H9 (cell line): ENCODE measurements around the gene FEM1C. TPM values are rescaled to one million over a fixed set of nuclear protein-coding genes. Genes with fewer than 3 reads are reported as not detected.

Experiments used
- DNase-seq: peaks from one replicate; pipeline ENCODE4 v3.0.0-alpha.2; 2017
- H2AFZ ChIP-seq: one replicate; pipeline ENCODE4 v1.6.1; 2013; ENCODE audit warnings: mild to moderate bottlenecking, low read length, control low read depth, moderate library complexity
- H2AK5ac ChIP-seq: 2 replicates; pipeline ENCODE4 v1.6.1; 2013; ENCODE audit warnings: low read length, control low read depth, mixed read lengths; ENCODE audit not compliant: insufficient read length
- H2BK120ac ChIP-seq: one replicate; pipeline ENCODE4 v1.6.1; 2013; ENCODE audit warnings: low read depth, mild to moderate bottlenecking, low read length, control low read depth, inconsistent platforms; ENCODE audit not compliant: poor library complexity, severe bottlenecking
- H2BK12ac ChIP-seq: 2 replicates; pipeline ENCODE4 v1.6.1; 2013; ENCODE audit warnings: low read length, control low read depth, mixed read lengths, low read depth; ENCODE audit not compliant: insufficient read length
- H2BK15ac ChIP-seq: 2 replicates; pipeline ENCODE4 v1.6.1; 2013; ENCODE audit warnings: low read depth, low read length, control low read depth
- H2BK20ac ChIP-seq: one replicate; pipeline ENCODE4 v1.6.1; 2013; ENCODE audit warnings: low read depth, mild to moderate bottlenecking, low read length, control low read depth, inconsistent platforms; ENCODE audit not compliant: poor library complexity, severe bottlenecking
- H2BK5ac ChIP-seq: 2 replicates; pipeline ENCODE4 v1.6.1; 2013; ENCODE audit warnings: low read length, control low read depth, mixed read lengths; ENCODE audit not compliant: insufficient read length
- H3K14ac ChIP-seq: 2 replicates; pipeline ENCODE4 v1.6.1; 2013; ENCODE audit warnings: low read length, control low read depth; ENCODE audit not compliant: insufficient read depth
- H3K18ac ChIP-seq: 2 replicates; pipeline ENCODE4 v1.6.1; 2013; ENCODE audit warnings: low read depth, mild to moderate bottlenecking, mixed read lengths, low read length, control low read depth; ENCODE audit not compliant: insufficient read length
- H3K23ac ChIP-seq: 2 replicates; pipeline ENCODE4 v1.6.1; 2013; ENCODE audit warnings: low read length, control low read depth, mixed read lengths, low read depth; ENCODE audit not compliant: insufficient read length
- H3K23me2 ChIP-seq: 2 replicates; pipeline ENCODE4 v1.6.1; 2013; ENCODE audit warnings: low read depth, mild to moderate bottlenecking, mixed read lengths, low read length, control low read depth; ENCODE audit not compliant: insufficient read length, poor library complexity, severe bottlenecking
- H3K27ac ChIP-seq: 2 replicates; pipeline ENCODE4 v1.5.1; 2013; ENCODE audit warnings: low read length, control low read depth, mixed read lengths, low read depth; ENCODE audit not compliant: insufficient read length
- H3K27me3 ChIP-seq: 2 replicates; pipeline ENCODE4 v1.6.1; 2013; ENCODE audit warnings: low read length, control low read depth, inconsistent platforms; ENCODE audit not compliant: insufficient read depth
- H3K4ac ChIP-seq: 2 replicates; pipeline ENCODE4 v1.6.1; 2013; ENCODE audit warnings: low read depth, mild to moderate bottlenecking, control low read depth, inconsistent platforms, low read length, moderate library complexity
- H3K4me1 ChIP-seq: 2 replicates; pipeline ENCODE4 v1.6.1; 2013; ENCODE audit warnings: low read length, control low read depth, inconsistent platforms; ENCODE audit not compliant: insufficient read depth
- H3K4me2 ChIP-seq: 2 replicates; pipeline ENCODE4 v1.6.1; 2013; ENCODE audit warnings: low read length, control low read depth, mixed read lengths; ENCODE audit not compliant: insufficient read length, insufficient read depth
- H3K56ac ChIP-seq: 2 replicates; pipeline ENCODE4 v1.6.1; 2013; ENCODE audit warnings: low read depth, mild to moderate bottlenecking, mixed read lengths, low read length, control low read depth; ENCODE audit not compliant: insufficient read length
- H3K79me1 ChIP-seq: 2 replicates; pipeline ENCODE4 v1.6.1; 2013; ENCODE audit warnings: low read depth, mild to moderate bottlenecking, moderate library complexity, low read length, control low read depth, inconsistent platforms; ENCODE audit not compliant: insufficient read depth, poor library complexity, severe bottlenecking
- H3K79me2 ChIP-seq: 2 replicates; pipeline ENCODE4 v1.6.1; 2013; ENCODE audit warnings: low read length, control low read depth, inconsistent platforms; ENCODE audit not compliant: insufficient read depth
- H3K9ac ChIP-seq: 2 replicates; pipeline ENCODE4 v1.6.1; 2013; ENCODE audit warnings: low read length, control low read depth, mixed read lengths; ENCODE audit not compliant: insufficient read length; ENCODE audit errors: extremely low read depth
- H3K9me3 ChIP-seq: one replicate; pipeline ENCODE4 v1.6.1; 2013; ENCODE audit warnings: low read depth, low read length, inconsistent platforms; ENCODE audit not compliant: control insufficient read depth
- H3T11ph ChIP-seq: one replicate; pipeline ENCODE4 v1.6.1; 2013; ENCODE audit warnings: mild to moderate bottlenecking, low read length, control low read depth, inconsistent platforms
- H4K20me1 ChIP-seq: one replicate; pipeline ENCODE4 v1.6.1; 2013; ENCODE audit not compliant: control insufficient read depth, insufficient read length, insufficient read depth
- H4K5ac ChIP-seq: 2 replicates; pipeline ENCODE4 v1.6.1; 2013; ENCODE audit warnings: low read depth, mild to moderate bottlenecking, mixed read lengths, low read length, control low read depth; ENCODE audit not compliant: insufficient read length
- H4K8ac ChIP-seq: replicated peaks from 2 replicates; pipeline ENCODE4 v1.6.1; 2013; ENCODE audit warnings: low read length, control low read depth, mixed read lengths, low read depth; ENCODE audit not compliant: insufficient read length
- H4K91ac ChIP-seq: 2 replicates; pipeline ENCODE4 v1.6.1; 2013; ENCODE audit warnings: low read depth, mild to moderate bottlenecking, moderate library complexity, mixed read lengths, low read length, control low read depth; ENCODE audit not compliant: insufficient read length
- H3K27ac Mint-ChIP-seq, 3 experiments: 2 replicates in 2 of 3; 3 replicates in 1 of 3; pipeline ENCODE4 v1.8.0; 2020 to 2021; ENCODE audit warnings: mixed read lengths in 3 of 3, mild to moderate bottlenecking in 1 of 3, moderate library complexity in 1 of 3
- H3K27me3 Mint-ChIP-seq: 2 replicates; pipeline ENCODE4 v1.8.0; 2021; ENCODE audit warnings: low read depth, mild to moderate bottlenecking, moderate library complexity, mixed read lengths
- H3K36me3 Mint-ChIP-seq, 3 experiments: 2 replicates in 2 of 3; 3 replicates in 1 of 3; pipeline ENCODE4 v1.8.0; 2020 to 2021; ENCODE audit warnings: low read depth in 3 of 3, mixed read lengths in 3 of 3; ENCODE audit not compliant: insufficient read depth in 1 of 3
- H3K4me1 Mint-ChIP-seq, 2 experiments: 2 replicates each; pipeline ENCODE4 v1.8.0; 2020; ENCODE audit warnings: mixed read lengths in 2 of 2
- H3K4me3 Mint-ChIP-seq, 2 experiments: 2 replicates in 1 of 2; 3 replicates in 1 of 2; pipeline ENCODE4 v1.8.0; 2020 to 2021; ENCODE audit warnings: mild to moderate bottlenecking in 2 of 2, mixed read lengths in 2 of 2, moderate library complexity in 1 of 2
- H3K9me3 Mint-ChIP-seq, 2 experiments: 2 replicates in 1 of 2; 3 replicates in 1 of 2; pipeline ENCODE4 v1.8.0; 2020; ENCODE audit warnings: mild to moderate bottlenecking in 2 of 2, mixed read lengths in 2 of 2, moderate library complexity in 1 of 2
- CTCF ChIP-seq: fragments of 200-600 bp; sonication (generic); conservative IDR thresholded peaks from 3 replicates; pipeline ENCODE4 v1.8.0; 2021; ENCODE audit warnings: antibody characterized with exemption, mild to moderate bottlenecking
- WGBS: extraction: QIAGEN DNeasy Blood & Tissue Kit; methylation state at CpG from one replicate; pipeline ENCODE4 v1.1.7; 2013; ENCODE audit warnings: missing lambda C conversion rate, low lambda C conversion rate, mixed read lengths; ENCODE audit not compliant: insufficient read length; ENCODE audit errors: extremely low coverage; 5-methylcytosine and 5-hydroxymethylcytosine counted together
- total RNA-seq: library from RNA; stranded (reverse); gene quantifications from 2 replicates; pipeline ENCODE4 v1.2.1, GENCODE V29; 2021

FEM1C gene
- total RNA-seq, 1 experiment from 2014 or later: 15.2 TPM

GRCh38 chr5:115579747-115580173 lies 35.2 kb upstream of the FEM1C start:
- no peak overlapping the region for H3K56ac ChIP-seq
- no peak overlapping the region for H2BK12ac ChIP-seq
- no peaks in the 10 kb centered on the region for H3K79me2 ChIP-seq
- no peak overlapping the region for H2BK15ac ChIP-seq
- Mint-ChIP-seq H3K36me3 (0 out of 7 replicates have a peak, but pooled peaks cover 0 to 4% (median 0%) of the 10 kb centered on the region in 3 experiments), H3K9me3 (no peaks in the 10 kb centered on the region; a peak in 1 of 5 replicates), H3K27me3 (no peaks in the 10 kb centered on the region), H3K4me3 (no peak overlapping the region), H3K4me1 (peaks cover 5% of the 10 kb centered on the region in 2 experiments; a peak in 2 of 4 replicates), H3K27ac (no peak overlapping the region)
- H3K9ac ChIP-seq: no peak overlapping the region
- H4K8ac ChIP-seq: no peak overlapping the region
- DNase-seq: no peak
- no peak overlapping the region for H2BK20ac ChIP-seq
- H3K9me3 ChIP-seq: no peaks in the 10 kb centered on the region
- TF ChIP-seq CTCF: no peak
- no peak overlapping the region for H2AK5ac ChIP-seq
- no peaks in the 10 kb centered on the region for H3K4me1 ChIP-seq
- H3K79me1 ChIP-seq: no peaks in the 10 kb centered on the region
- no peak overlapping the region for H3K27ac ChIP-seq
- no peaks in the 10 kb centered on the region for H3K27me3 ChIP-seq
- H3K23me2 ChIP-seq: no peaks in the 10 kb centered on the region
- H4K20me1 ChIP-seq: no peaks in the 10 kb centered on the region
- H2BK5ac ChIP-seq: no peak overlapping the region
- WGBS: no CpG with 5 or more reads among the region's 6 CpGs
- H3K4ac ChIP-seq: no peak overlapping the region
- no peak overlapping the region for H3K4me2 ChIP-seq
- H3T11ph ChIP-seq: no peak overlapping the region
- no peak overlapping the region for H2AFZ ChIP-seq
- H3K23ac ChIP-seq: no peak overlapping the region
- no peak overlapping the region for H3K18ac ChIP-seq
- H4K5ac ChIP-seq: no peak overlapping the region
- no peak overlapping the region for H2BK120ac ChIP-seq
- H3K14ac ChIP-seq: no peak overlapping the region
- no peak overlapping the region for H4K91ac ChIP-seq
